Psoas muscle (tissue), 8 donors: Measurements from ENCODE around the gene CALML6. TPM values are rescaled to one million over a fixed set of nuclear protein-coding genes. Genes with fewer than 3 reads are reported as not detected.
A peak's percentile ranks its signal among the peaks of the same experiment; 100 is the strongest.

ENCODE experiments used
- ATAC-seq, 4 donors: fragments of 200-7000 bp; cut with Tn5 transposase; one replicate each; pipeline ENCODE4 v1.9.1; 2020; ENCODE audit warnings: moderate library complexity in 3 of 4, mild to moderate bottlenecking in 2 of 4
- DNase-seq, 2 donors: peaks; one replicate each; pipeline ENCODE4 v3.0.0-alpha.2; 2020
- H3K27ac ChIP-seq: fragments of 200-600 bp; one replicate; pipeline ENCODE4 v1.8.0; 2022
- H3K27me3 ChIP-seq, 3 donors: fragments of 200-600 bp in 1 of 3; one replicate each; pipeline versions ENCODE4 v1.6.1 to v1.8.0; 2013 to 2022; ENCODE audit warnings: low read length in 2 of 3, mild to moderate bottlenecking in 2 of 3, moderate library complexity in 1 of 3; ENCODE audit not compliant: insufficient read depth in 3 of 3
- H3K36me3 ChIP-seq, 2 donors: fragments of 200-600 bp in 1 of 2; one replicate each; pipeline versions ENCODE4 v1.6.1 to v1.8.0; 2013 to 2022; ENCODE audit warnings: low read depth in 1 of 2, mild to moderate bottlenecking in 1 of 2, moderate library complexity in 1 of 2; ENCODE audit not compliant: insufficient read depth in 1 of 2
- H3K4me1 ChIP-seq: fragments of 200-600 bp; one replicate; pipeline ENCODE4 v1.8.0; 2022
- H3K4me3 ChIP-seq: fragments of 200-600 bp; one replicate; pipeline ENCODE4 v1.8.0; 2022; ENCODE audit warnings: mild to moderate bottlenecking
- H3K9me3 ChIP-seq: fragments of 200-600 bp; one replicate; pipeline ENCODE4 v1.8.0; 2022
- WGBS, 3 donors: extraction: QIAGEN DNeasy Blood & Tissue Kit; methylation state at CpG; one replicate each; pipeline versions ENCODE4 v1.1.6 to v1.1.7; 2013; 5-methylcytosine and 5-hydroxymethylcytosine counted together
- intact Hi-C, 2 donors: fragments of 100-400 bp; cut with DNase I; formaldehyde crosslinking; loops; one replicate each; pipeline versions ENCODE4 v1.11.0 to v1.14.2; 2022
- polyA plus RNA-seq, 3 donors: library from polyadenylated mRNA; stranded (reverse); fragments of 200-250 nt; gene quantifications; one replicate each; pipeline ENCODE4 v1.2.3, GENCODE V29; 2013
- total RNA-seq, 4 donors: library from RNA; stranded (reverse); fragmentation: NEBNext Ultra II Directional in 2 of 4; extraction: Animal tissue kit (Norgen Biotek cat#: 25700) in 2 of 4; gene quantifications; one replicate each; pipeline versions ENCODE4 v1.2.1 to v1.2.4, GENCODE V29; 2021 to 2023
- TF ChIP-seq, protein P1 (sequence below): fragments of 200-600 bp; IDR thresholded peaks from one replicate; pipeline ENCODE4 v1.8.0; 2022; ENCODE audit warnings: antibody characterized with exemption
- donor health status: healthy with polysubstance abuse.
- donor health status: DM: no; HTN: no; CAD: no; lungs with moderate emphysema.
- donor health status: Bipolar disorder and iron deficiency.
- donor health status: healthy.
- donor health status: DM: yes; HTN: yes; CAD: no.
- donor health status: DM: no; HTN: no; CAD: no.
- donor health status: DM: no; HTN: no; CAD: no.
- donor health status: DM: yes; HTN: yes; CAD: no.

The CALML6 gene
- total and polyA plus RNA-seq, 7 donors = 4.2 to 75.4 (median 25.6) TPM

DNA sequence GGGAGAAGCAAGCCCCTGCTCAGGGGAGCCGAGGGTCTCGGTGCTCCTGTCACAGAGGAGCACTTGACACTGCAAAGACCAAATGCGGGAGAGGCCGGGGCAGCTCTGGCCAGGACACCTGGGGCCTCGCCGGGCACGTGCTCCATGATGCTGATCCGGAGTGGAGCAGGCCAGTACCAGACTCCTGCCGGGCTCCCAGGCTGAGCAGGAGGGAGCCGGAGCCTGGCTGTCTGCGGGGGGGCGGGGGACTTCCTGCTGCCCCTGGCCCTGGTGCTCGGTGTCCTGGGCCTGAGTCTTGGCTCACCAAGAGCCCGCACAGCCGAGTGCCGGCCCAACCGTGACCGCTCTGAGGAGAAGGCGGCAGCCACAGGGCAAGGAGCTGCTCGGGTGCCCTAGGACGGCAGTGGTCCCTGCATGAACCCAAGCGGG is 42.5 kb downstream of the CALML6 start:
- no peak for DNase-seq
- Histone ChIP-seq H3K9me3 (no peaks in the 10 kb centered on the region), H3K27me3 (peaks cover 0 to 71% (median 12%) of the 10 kb centered on the region in 3 donors), H3K27ac (no peak overlapping the region), H3K4me1 (no peaks in the 10 kb centered on the region), H3K36me3 (no peaks in the 10 kb centered on the region), H3K4me3 (no peak overlapping the region)
- WGBS, 3 donors = 67 to 72% (median 71%) methylated on average over 22 of the region's 22 CpGs
- TF ChIP-seq, protein P1, sequence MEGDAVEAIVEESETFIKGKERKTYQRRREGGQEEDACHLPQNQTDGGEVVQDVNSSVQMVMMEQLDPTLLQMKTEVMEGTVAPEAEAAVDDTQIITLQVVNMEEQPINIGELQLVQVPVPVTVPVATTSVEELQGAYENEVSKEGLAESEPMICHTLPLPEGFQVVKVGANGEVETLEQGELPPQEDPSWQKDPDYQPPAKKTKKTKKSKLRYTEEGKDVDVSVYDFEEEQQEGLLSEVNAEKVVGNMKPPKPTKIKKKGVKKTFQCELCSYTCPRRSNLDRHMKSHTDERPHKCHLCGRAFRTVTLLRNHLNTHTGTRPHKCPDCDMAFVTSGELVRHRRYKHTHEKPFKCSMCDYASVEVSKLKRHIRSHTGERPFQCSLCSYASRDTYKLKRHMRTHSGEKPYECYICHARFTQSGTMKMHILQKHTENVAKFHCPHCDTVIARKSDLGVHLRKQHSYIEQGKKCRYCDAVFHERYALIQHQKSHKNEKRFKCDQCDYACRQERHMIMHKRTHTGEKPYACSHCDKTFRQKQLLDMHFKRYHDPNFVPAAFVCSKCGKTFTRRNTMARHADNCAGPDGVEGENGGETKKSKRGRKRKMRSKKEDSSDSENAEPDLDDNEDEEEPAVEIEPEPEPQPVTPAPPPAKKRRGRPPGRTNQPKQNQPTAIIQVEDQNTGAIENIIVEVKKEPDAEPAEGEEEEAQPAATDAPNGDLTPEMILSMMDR = no peak
- intact Hi-C loops = no loop called here
- ATAC-seq = no peak

DNA sequence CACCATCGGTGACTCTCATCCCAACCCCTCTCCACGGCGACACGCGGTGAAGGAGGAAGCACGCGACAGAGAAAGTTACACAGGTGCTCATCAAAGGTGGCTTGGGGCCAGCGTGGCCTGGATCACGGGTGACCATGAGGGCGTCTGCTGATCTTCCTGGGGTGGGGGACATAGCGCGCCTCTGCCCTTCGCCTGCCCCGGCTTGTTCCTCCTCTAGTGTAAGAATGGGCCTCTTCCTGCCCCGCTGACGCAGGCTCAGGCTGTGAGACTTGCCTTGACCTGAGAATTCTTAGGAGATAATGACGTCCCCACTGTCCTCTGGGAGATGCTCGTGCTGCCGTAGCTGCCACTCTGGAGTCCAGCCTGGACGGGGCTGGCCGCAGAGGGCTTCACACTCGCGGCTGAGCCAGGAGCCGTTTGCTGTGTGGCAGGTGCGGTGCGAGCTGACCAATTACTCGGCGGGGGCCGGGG is 43.0 kb downstream of the CALML6 start:
- DNase-seq (peak in 1 of 2 donors; percentile 20), ATAC-seq (no peak)
- intact Hi-C loops = no loop called here
- no peak overlapping the region for H3K4me3 ChIP-seq
- H3K27ac ChIP-seq = no peak overlapping the region
- no peaks in the 10 kb centered on the region for H3K4me1 ChIP-seq
- TF ChIP-seq, protein P1 = no peak
- no peaks in the 10 kb centered on the region for H3K36me3 ChIP-seq
- no peaks in the 10 kb centered on the region for H3K9me3 ChIP-seq
- 69 to 80% (median 73%) methylated on average over 29 of the region's 29 CpGs for WGBS, 3 donors
- peaks cover 0 to 76% (median 13%) of the 10 kb centered on the region in 3 donors for H3K27me3 ChIP-seq

DNA sequence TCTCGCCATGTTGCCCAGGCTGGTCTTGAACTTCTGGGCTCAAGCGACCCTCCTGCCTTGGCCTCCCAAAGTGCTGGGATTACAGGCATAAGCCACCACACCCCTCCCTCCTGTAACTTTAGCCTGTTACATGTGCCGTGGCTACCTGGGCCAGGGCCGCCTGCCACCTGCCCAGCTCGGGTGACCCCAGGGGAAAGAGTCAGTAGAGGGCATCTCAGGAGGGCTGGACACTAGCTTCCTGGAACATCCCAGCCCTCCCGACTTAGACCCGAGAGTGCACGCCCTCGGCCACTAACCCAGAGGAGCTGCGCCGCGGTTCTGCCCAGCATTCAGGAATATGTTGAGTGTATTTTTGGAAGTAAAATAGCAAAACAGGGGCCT is 44.4 kb downstream of the CALML6 start:
- no peaks in the 10 kb centered on the region for H3K4me1 ChIP-seq
- TF ChIP-seq, protein P1 = no peak
- ATAC-seq = no peak
- intact Hi-C loops = no loop called here
- no peak overlapping the region for H3K27ac ChIP-seq
- DNase-seq = no peak
- H3K9me3 ChIP-seq = no peaks in the 10 kb centered on the region
- no peak overlapping the region for H3K4me3 ChIP-seq
- peaks cover 0 to 90% (median 15%) of the 10 kb centered on the region in 3 donors for H3K27me3 ChIP-seq
- no peaks in the 10 kb centered on the region for H3K36me3 ChIP-seq
- 52 to 57% (median 56%) methylated on average over 12 of the region's 12 CpGs for WGBS, 3 donors

DNA sequence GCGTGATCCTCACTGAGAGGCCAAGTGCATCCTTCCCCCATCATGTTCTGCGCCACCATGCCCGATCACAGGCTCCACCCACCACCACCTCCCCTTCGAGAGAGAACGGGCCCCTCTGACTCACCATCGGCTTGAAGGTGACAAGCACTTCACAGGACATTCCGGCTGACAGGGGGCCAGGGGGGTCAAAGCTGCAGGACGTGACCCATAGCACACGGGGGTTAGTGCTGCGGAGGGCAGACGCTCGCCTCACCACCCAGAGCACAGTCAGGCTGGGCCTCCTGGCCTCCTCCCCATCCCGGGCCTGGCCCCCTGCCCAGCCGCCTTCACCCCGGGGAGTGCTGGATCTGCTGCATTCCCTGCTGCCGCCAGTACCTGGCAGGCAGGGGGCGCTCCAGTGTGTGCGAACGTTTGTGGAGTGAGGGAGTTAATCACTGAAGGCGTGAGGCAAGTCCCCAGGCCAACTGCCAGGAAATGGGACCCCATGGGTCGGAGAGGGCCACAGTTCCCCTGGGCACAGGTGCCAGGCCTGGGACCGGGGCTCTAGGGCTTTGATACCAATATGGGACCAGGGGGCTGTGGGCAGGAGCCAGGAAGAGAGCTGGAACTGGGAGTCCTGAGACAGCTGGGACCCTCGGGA is 44.9 kb downstream of the CALML6 start:
- Histone ChIP-seq H3K4me3 (no peak overlapping the region), H3K4me1 (no peaks in the 10 kb centered on the region), H3K27ac (no peak overlapping the region), H3K9me3 (no peaks in the 10 kb centered on the region), H3K27me3 (peaks cover 0 to 95% (median 15%) of the 10 kb centered on the region in 3 donors), H3K36me3 (no peaks in the 10 kb centered on the region)
- DNase-seq (peak; percentile 79 to 80), ATAC-seq (peak; percentile 40 to 69 (median 62))
- intact Hi-C loops = loop anchor here (2.0 to 5.0 kb wide), 2 partner anchors 85 to 87 kb away; no protein-coding TSS in a partner anchor
- WGBS, 3 donors = 4 to 5% (median 5%) methylated on average over 22 to 23 of the region's 23 CpGs
- TF ChIP-seq, protein P1 = peak; percentile 58
